GM12875 (cell line): ENCODE data around the gene WNT3A.

Experiments
- H3K4me3 ChIP-seq: one replicate; pipeline ENCODE4 v1.5.1; 2011; ENCODE audit warnings: low read depth, low read length, control low read depth
- TF ChIP-seq, protein P1 (sequence below): IDR thresholded peaks from 2 replicates; pipeline ENCODE4 v1.5.1; 2011; ENCODE audit warnings: low read depth, mild to moderate bottlenecking, control low read depth, inconsistent platforms, low read length, moderate library complexity, borderline replicate concordance; ENCODE audit not compliant: insufficient read depth

Gene WNT3A

GRCh38 chr1:228087771-228088251 lies 81.0 kb downstream of the WNT3A start:
- no peak overlapping the region for H3K4me3 ChIP-seq
- TF ChIP-seq, protein P1, sequence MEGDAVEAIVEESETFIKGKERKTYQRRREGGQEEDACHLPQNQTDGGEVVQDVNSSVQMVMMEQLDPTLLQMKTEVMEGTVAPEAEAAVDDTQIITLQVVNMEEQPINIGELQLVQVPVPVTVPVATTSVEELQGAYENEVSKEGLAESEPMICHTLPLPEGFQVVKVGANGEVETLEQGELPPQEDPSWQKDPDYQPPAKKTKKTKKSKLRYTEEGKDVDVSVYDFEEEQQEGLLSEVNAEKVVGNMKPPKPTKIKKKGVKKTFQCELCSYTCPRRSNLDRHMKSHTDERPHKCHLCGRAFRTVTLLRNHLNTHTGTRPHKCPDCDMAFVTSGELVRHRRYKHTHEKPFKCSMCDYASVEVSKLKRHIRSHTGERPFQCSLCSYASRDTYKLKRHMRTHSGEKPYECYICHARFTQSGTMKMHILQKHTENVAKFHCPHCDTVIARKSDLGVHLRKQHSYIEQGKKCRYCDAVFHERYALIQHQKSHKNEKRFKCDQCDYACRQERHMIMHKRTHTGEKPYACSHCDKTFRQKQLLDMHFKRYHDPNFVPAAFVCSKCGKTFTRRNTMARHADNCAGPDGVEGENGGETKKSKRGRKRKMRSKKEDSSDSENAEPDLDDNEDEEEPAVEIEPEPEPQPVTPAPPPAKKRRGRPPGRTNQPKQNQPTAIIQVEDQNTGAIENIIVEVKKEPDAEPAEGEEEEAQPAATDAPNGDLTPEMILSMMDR, result no peak

DNA sequence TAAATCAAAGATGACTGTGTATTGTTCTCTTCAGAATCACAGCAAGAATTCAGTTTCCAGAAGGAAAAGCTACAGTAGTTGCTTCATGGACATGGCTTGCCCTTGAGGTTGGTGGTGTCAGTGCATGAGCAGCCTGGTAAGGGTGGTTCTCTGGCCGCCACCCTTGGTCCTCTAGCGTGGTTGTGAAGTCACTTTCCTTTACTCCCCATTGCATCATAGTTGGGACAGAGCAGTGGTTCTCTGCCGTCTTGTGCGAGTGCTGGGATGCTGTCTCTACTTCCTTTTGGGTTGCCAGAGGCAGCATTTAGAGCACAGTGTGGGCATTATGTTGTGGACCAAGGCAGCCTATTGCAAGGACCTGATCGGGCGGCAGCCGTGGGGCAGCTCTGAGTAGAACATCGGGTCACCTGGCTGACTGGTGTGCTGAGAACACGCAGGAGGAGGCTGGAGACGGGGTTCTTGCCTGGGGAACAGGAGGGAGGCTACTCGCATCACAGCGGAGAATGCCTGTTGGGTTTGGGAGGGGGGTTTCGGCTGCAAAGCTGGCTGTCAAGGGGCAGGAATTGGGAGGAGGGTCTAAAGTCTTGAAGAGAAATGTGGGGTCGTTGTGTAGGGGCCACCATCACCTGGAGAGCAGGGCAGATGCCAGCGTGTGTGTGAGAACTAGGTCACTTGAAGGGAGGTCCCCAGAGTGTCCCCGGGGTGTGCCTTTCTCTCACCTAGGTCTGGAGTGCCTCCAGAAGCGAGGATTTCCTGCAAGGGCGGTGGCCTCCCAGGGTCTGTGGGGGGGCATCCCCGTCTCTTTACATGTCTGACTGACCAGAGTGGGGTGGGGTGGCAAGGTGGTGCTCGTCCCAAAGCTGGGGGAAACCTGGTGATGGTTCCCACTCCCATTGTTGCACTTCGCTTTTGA lies 82.0 kb downstream of the WNT3A start:
- TF ChIP-seq, protein P1, result no peak
- H3K4me3 ChIP-seq, result no peak overlapping the region

DNA sequence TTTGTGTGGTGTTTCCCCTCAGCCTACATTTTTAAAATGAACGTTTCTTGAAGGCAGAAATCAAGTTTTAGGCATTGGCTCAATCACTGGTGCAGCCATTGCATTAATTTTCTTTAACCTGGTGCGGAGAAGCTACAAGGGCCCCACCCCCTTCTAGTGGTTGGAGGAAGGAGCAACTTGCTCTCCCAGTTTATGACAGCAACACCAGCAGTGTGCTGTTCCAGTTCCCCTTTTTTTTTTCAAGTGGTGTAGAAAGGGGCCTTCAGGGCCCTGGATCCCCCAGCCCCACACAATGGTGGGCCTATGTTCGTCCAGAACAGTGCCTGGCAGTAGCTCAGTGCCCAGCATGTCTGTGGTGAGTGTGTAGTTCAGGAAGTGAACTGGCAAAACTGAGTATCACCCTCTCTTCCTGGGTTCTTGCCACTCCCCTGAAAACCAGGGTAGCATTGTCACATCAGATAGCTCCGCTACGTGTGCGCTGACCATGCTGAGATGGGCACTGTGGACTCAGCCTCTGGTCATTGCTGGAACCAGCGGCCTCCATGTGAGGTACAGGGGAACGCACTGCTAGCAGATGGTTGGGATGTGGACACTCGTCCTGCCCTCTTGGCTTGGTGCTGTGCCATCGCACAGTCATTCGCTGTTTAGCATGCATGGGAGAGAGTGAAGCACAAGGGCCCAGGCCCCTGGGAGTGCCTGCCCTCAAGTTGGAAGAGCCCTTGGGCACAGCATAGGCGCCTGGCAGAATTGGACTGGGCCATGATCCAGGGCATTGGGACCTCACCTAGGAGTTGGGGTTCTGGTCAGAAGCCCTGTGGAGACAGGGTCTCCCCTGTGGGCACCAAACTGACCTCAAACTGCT lies 83.0 kb downstream of the WNT3A start:
- no peak overlapping the region for H3K4me3 ChIP-seq
- TF ChIP-seq, protein P1, result no peak

- TF ChIP-seq, protein P1, result no peak
- H3K4me3 ChIP-seq, result no peak overlapping the region
These were observed 83.8 kb downstream of the WNT3A start for GRCh38 chr1:228090613-228091081.

DNA sequence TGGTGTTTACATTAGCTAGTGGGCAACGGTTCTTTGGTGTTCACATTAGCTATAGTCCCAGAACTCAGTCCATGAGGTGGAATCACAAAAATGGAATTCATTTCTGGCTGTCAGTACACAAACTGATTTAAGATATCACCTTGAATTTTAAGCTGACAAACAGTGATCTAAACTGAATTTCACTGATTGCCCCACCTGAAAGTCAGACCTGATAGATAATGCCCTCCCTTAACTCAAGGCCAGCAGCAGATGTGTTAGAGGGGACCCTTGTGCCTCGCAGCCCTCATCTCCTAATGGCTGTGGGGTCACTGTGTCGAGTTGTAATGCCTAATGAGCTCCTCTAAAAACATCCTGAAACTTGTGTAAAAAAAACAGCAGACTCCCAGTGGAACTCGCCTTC lies 84.3 kb downstream of the WNT3A start:
- TF ChIP-seq, protein P1, result no peak
- no peak overlapping the region for H3K4me3 ChIP-seq

- H3K4me3 ChIP-seq, result no peak overlapping the region
- TF ChIP-seq, protein P1, result no peak
These were observed 85.7 kb downstream of the WNT3A start for GRCh38 chr1:228092342-228093049.
